H9 (cell line): ENCODE measurements around the gene CFAP97. TPM values are rescaled to one million over a fixed set of nuclear protein-coding genes. Genes with fewer than 3 reads are reported as not detected.
A peak's percentile ranks its signal among the peaks of the same experiment; 100 is the strongest.

Experiments used
- DNase-seq: peaks from one replicate; pipeline ENCODE4 v3.0.0-alpha.2; 2017
- H2AFZ ChIP-seq: one replicate; pipeline ENCODE4 v1.6.1; 2013; ENCODE audit warnings: mild to moderate bottlenecking, low read length, control low read depth, moderate library complexity
- H2AK5ac ChIP-seq: 2 replicates; pipeline ENCODE4 v1.6.1; 2013; ENCODE audit warnings: low read length, control low read depth, mixed read lengths; ENCODE audit not compliant: insufficient read length
- H2BK120ac ChIP-seq: one replicate; pipeline ENCODE4 v1.6.1; 2013; ENCODE audit warnings: low read depth, mild to moderate bottlenecking, low read length, control low read depth, inconsistent platforms; ENCODE audit not compliant: poor library complexity, severe bottlenecking
- H2BK12ac ChIP-seq: 2 replicates; pipeline ENCODE4 v1.6.1; 2013; ENCODE audit warnings: low read length, control low read depth, mixed read lengths, low read depth; ENCODE audit not compliant: insufficient read length
- H2BK15ac ChIP-seq: 2 replicates; pipeline ENCODE4 v1.6.1; 2013; ENCODE audit warnings: low read depth, low read length, control low read depth
- H2BK20ac ChIP-seq: one replicate; pipeline ENCODE4 v1.6.1; 2013; ENCODE audit warnings: low read depth, mild to moderate bottlenecking, low read length, control low read depth, inconsistent platforms; ENCODE audit not compliant: poor library complexity, severe bottlenecking
- H2BK5ac ChIP-seq: 2 replicates; pipeline ENCODE4 v1.6.1; 2013; ENCODE audit warnings: low read length, control low read depth, mixed read lengths; ENCODE audit not compliant: insufficient read length
- H3K14ac ChIP-seq: 2 replicates; pipeline ENCODE4 v1.6.1; 2013; ENCODE audit warnings: low read length, control low read depth; ENCODE audit not compliant: insufficient read depth
- H3K18ac ChIP-seq: 2 replicates; pipeline ENCODE4 v1.6.1; 2013; ENCODE audit warnings: low read depth, mild to moderate bottlenecking, mixed read lengths, low read length, control low read depth; ENCODE audit not compliant: insufficient read length
- H3K23ac ChIP-seq: 2 replicates; pipeline ENCODE4 v1.6.1; 2013; ENCODE audit warnings: low read length, control low read depth, mixed read lengths, low read depth; ENCODE audit not compliant: insufficient read length
- H3K23me2 ChIP-seq: 2 replicates; pipeline ENCODE4 v1.6.1; 2013; ENCODE audit warnings: low read depth, mild to moderate bottlenecking, mixed read lengths, low read length, control low read depth; ENCODE audit not compliant: insufficient read length, poor library complexity, severe bottlenecking
- H3K27ac ChIP-seq: 2 replicates; pipeline ENCODE4 v1.5.1; 2013; ENCODE audit warnings: low read length, control low read depth, mixed read lengths, low read depth; ENCODE audit not compliant: insufficient read length
- H3K27me3 ChIP-seq: 2 replicates; pipeline ENCODE4 v1.6.1; 2013; ENCODE audit warnings: low read length, control low read depth, inconsistent platforms; ENCODE audit not compliant: insufficient read depth
- H3K4ac ChIP-seq: 2 replicates; pipeline ENCODE4 v1.6.1; 2013; ENCODE audit warnings: low read depth, mild to moderate bottlenecking, control low read depth, inconsistent platforms, low read length, moderate library complexity
- H3K4me1 ChIP-seq: 2 replicates; pipeline ENCODE4 v1.6.1; 2013; ENCODE audit warnings: low read length, control low read depth, inconsistent platforms; ENCODE audit not compliant: insufficient read depth
- H3K4me2 ChIP-seq: 2 replicates; pipeline ENCODE4 v1.6.1; 2013; ENCODE audit warnings: low read length, control low read depth, mixed read lengths; ENCODE audit not compliant: insufficient read length, insufficient read depth
- H3K56ac ChIP-seq: 2 replicates; pipeline ENCODE4 v1.6.1; 2013; ENCODE audit warnings: low read depth, mild to moderate bottlenecking, mixed read lengths, low read length, control low read depth; ENCODE audit not compliant: insufficient read length
- H3K79me1 ChIP-seq: 2 replicates; pipeline ENCODE4 v1.6.1; 2013; ENCODE audit warnings: low read depth, mild to moderate bottlenecking, moderate library complexity, low read length, control low read depth, inconsistent platforms; ENCODE audit not compliant: insufficient read depth, poor library complexity, severe bottlenecking
- H3K79me2 ChIP-seq: 2 replicates; pipeline ENCODE4 v1.6.1; 2013; ENCODE audit warnings: low read length, control low read depth, inconsistent platforms; ENCODE audit not compliant: insufficient read depth
- H3K9ac ChIP-seq: 2 replicates; pipeline ENCODE4 v1.6.1; 2013; ENCODE audit warnings: low read length, control low read depth, mixed read lengths; ENCODE audit not compliant: insufficient read length; ENCODE audit errors: extremely low read depth
- H3K9me3 ChIP-seq: one replicate; pipeline ENCODE4 v1.6.1; 2013; ENCODE audit warnings: low read depth, low read length, inconsistent platforms; ENCODE audit not compliant: control insufficient read depth
- H3T11ph ChIP-seq: one replicate; pipeline ENCODE4 v1.6.1; 2013; ENCODE audit warnings: mild to moderate bottlenecking, low read length, control low read depth, inconsistent platforms
- H4K20me1 ChIP-seq: one replicate; pipeline ENCODE4 v1.6.1; 2013; ENCODE audit not compliant: control insufficient read depth, insufficient read length, insufficient read depth
- H4K5ac ChIP-seq: 2 replicates; pipeline ENCODE4 v1.6.1; 2013; ENCODE audit warnings: low read depth, mild to moderate bottlenecking, mixed read lengths, low read length, control low read depth; ENCODE audit not compliant: insufficient read length
- H4K8ac ChIP-seq: replicated peaks from 2 replicates; pipeline ENCODE4 v1.6.1; 2013; ENCODE audit warnings: low read length, control low read depth, mixed read lengths, low read depth; ENCODE audit not compliant: insufficient read length
- H4K91ac ChIP-seq: 2 replicates; pipeline ENCODE4 v1.6.1; 2013; ENCODE audit warnings: low read depth, mild to moderate bottlenecking, moderate library complexity, mixed read lengths, low read length, control low read depth; ENCODE audit not compliant: insufficient read length
- H3K27ac Mint-ChIP-seq, 3 experiments: 2 replicates in 2 of 3; 3 replicates in 1 of 3; pipeline ENCODE4 v1.8.0; 2020 to 2021; ENCODE audit warnings: mixed read lengths in 3 of 3, mild to moderate bottlenecking in 1 of 3, moderate library complexity in 1 of 3
- H3K27me3 Mint-ChIP-seq: 2 replicates; pipeline ENCODE4 v1.8.0; 2021; ENCODE audit warnings: low read depth, mild to moderate bottlenecking, moderate library complexity, mixed read lengths
- H3K36me3 Mint-ChIP-seq, 3 experiments: 2 replicates in 2 of 3; 3 replicates in 1 of 3; pipeline ENCODE4 v1.8.0; 2020 to 2021; ENCODE audit warnings: low read depth in 3 of 3, mixed read lengths in 3 of 3; ENCODE audit not compliant: insufficient read depth in 1 of 3
- H3K4me1 Mint-ChIP-seq, 2 experiments: 2 replicates each; pipeline ENCODE4 v1.8.0; 2020; ENCODE audit warnings: mixed read lengths in 2 of 2
- H3K4me3 Mint-ChIP-seq, 2 experiments: 2 replicates in 1 of 2; 3 replicates in 1 of 2; pipeline ENCODE4 v1.8.0; 2020 to 2021; ENCODE audit warnings: mild to moderate bottlenecking in 2 of 2, mixed read lengths in 2 of 2, moderate library complexity in 1 of 2
- H3K9me3 Mint-ChIP-seq, 2 experiments: 2 replicates in 1 of 2; 3 replicates in 1 of 2; pipeline ENCODE4 v1.8.0; 2020; ENCODE audit warnings: mild to moderate bottlenecking in 2 of 2, mixed read lengths in 2 of 2, moderate library complexity in 1 of 2
- CTCF ChIP-seq: fragments of 200-600 bp; sonication (generic); conservative IDR thresholded peaks from 3 replicates; pipeline ENCODE4 v1.8.0; 2021; ENCODE audit warnings: antibody characterized with exemption, mild to moderate bottlenecking
- WGBS: extraction: QIAGEN DNeasy Blood & Tissue Kit; methylation state at CpG from one replicate; pipeline ENCODE4 v1.1.7; 2013; ENCODE audit warnings: missing lambda C conversion rate, low lambda C conversion rate, mixed read lengths; ENCODE audit not compliant: insufficient read length; ENCODE audit errors: extremely low coverage; 5-methylcytosine and 5-hydroxymethylcytosine counted together
- total RNA-seq: library from RNA; stranded (reverse); gene quantifications from 2 replicates; pipeline ENCODE4 v1.2.1, GENCODE V29; 2021

The CFAP97 gene
- total RNA-seq, 1 experiment from 2014 or later: 39.3 TPM

- no CpG with 5 or more reads among the region's 3 CpGs for WGBS
- no peak overlapping the region for H3K56ac ChIP-seq
- no peak overlapping the region for H3K27ac ChIP-seq
- no peak overlapping the region for H4K5ac ChIP-seq
- no peaks in the 10 kb centered on the region for H3K79me2 ChIP-seq
- Mint-ChIP-seq H3K27me3 (peaks cover 6% of the 10 kb centered on the region), H3K36me3 (peaks cover 2 to 6% (median 4%) of the 10 kb centered on the region in 3 experiments; a peak in 4 of 7 replicates), H3K4me3 (no peak overlapping the region), H3K27ac (no peak overlapping the region), H3K9me3 (no peaks in the 10 kb centered on the region; a peak in 2 of 5 replicates), H3K4me1 (peaks cover 3 to 4% of the 10 kb centered on the region in 2 experiments; a peak in 3 of 4 replicates)
- no peak overlapping the region for H3K4ac ChIP-seq
- H2BK12ac ChIP-seq: no peak overlapping the region
- no peak overlapping the region for H3K4me2 ChIP-seq
- H4K20me1 ChIP-seq: no peaks in the 10 kb centered on the region
- H3K18ac ChIP-seq: no peak overlapping the region
- no peak overlapping the region for H4K8ac ChIP-seq
- no peaks in the 10 kb centered on the region for H3K9me3 ChIP-seq
- no peaks in the 10 kb centered on the region for H3K4me1 ChIP-seq
- no peak overlapping the region for H2BK15ac ChIP-seq
- peak; percentile 89 for TF ChIP-seq CTCF
- H4K91ac ChIP-seq: no peak overlapping the region
- H2AFZ ChIP-seq: no peak overlapping the region
- H2BK20ac ChIP-seq: no peak overlapping the region
- H3K14ac ChIP-seq: no peak overlapping the region
- no peak overlapping the region for H3K23ac ChIP-seq
- H3K27me3 ChIP-seq: no peaks in the 10 kb centered on the region
- H3K23me2 ChIP-seq: no peaks in the 10 kb centered on the region
- H3T11ph ChIP-seq: no peak overlapping the region
- H2AK5ac ChIP-seq: no peak overlapping the region
- no peak overlapping the region for H3K9ac ChIP-seq
- no peaks in the 10 kb centered on the region for H3K79me1 ChIP-seq
- no peak overlapping the region for H2BK5ac ChIP-seq
- no peak for DNase-seq
- H2BK120ac ChIP-seq: no peak overlapping the region
Measured at GRCh38 chr4:185134307-185134869, 69.4 kb downstream of the CFAP97 start.
